Erythroblast (primary cell): ENCODE data around the gene GJB2.

Source experiments
- GATA1 ChIP-seq: IDR thresholded peaks from 2 replicates; pipeline ENCODE4 v1.6.1; 2011; ENCODE audit warnings: low read depth, mild to moderate bottlenecking, control low read depth, low read length, moderate library complexity
- POLR2A ChIP-seq: IDR thresholded peaks from 2 replicates; pipeline ENCODE4 v1.6.1; 2011; ENCODE audit warnings: mild to moderate bottlenecking, low read length

DNA sequence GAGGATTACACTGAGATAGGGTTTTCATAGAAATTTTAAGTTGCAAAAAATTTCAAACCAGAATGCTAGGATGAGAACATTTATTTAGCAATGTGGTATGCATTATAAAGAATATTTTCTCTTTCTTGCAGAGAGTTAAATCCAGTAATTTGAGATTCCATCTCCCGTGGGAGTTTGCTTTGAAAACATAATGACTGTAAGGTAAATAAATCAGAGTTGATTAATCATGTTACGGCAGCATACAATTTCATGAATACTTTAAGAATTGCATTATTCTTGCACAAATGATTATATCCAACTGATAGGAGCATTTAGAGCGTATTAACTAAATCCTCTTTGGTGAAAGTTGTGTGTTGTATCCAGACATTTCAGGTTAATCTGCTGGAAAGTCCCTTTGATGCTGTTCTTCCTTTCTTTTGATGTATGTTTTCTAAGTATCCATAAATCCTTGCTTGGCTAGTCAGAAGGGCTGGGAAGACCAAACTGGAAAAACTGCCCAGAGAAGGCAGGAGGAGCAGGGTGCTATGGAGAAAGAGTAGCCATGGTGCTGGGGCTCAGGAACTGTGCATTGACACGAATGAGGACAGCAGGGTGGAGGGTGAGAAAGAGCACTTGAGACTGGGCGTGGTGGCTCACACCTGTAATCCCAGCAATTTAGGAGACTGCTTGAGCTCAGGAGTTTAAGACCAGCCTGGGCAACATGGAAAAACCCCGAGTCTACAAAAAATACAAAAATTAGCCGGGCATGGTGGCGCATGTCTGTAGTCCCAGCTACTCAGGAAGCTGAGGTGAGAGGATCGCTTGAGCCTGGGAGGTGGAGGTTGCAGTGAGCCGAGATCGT lies 27.1 kb downstream of the GJB2 start:
- TF ChIP-seq POLR2A (no peak), GATA1 (no peak)
